HG02970 (cell line): ENCODE results near the gene ASMTL.
"Not testable (repeated sequence)": the region's sequence is repeated elsewhere in the genome, so short reads cannot be mapped to it uniquely, and the experiment has no call there.

ENCODE experiments used
- ATAC-seq: cut with Tn5 transposase; IDR thresholded peaks from one replicate; pipeline ENCODE4 v1.9.1; 2021; ENCODE audit warnings: mild to moderate bottlenecking, moderate library complexity, moderate number of reproducible peaks; ENCODE audit not compliant: unreplicated experiment, low FRiP score

Gene ASMTL

DNA sequence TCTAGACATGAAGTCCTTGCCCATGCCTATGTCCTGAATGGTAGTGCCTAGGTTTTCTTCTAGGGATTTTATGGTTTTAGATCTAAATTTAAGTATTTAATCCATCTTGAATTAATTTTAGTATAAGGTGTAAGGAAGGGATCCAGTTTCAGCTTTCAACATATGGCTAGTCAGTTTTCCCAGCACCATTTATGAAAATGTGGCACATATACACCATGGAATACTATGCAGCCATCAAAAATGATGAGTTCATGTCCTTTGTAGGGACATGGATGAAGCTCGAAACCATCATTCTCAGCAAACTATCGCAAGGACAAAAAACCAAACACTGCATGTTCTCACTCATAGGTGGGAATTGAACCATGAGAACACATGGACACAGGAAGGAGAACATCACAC, 29.8 kb upstream of the ASMTL start:
- ATAC-seq: not testable (repeated sequence)

DNA sequence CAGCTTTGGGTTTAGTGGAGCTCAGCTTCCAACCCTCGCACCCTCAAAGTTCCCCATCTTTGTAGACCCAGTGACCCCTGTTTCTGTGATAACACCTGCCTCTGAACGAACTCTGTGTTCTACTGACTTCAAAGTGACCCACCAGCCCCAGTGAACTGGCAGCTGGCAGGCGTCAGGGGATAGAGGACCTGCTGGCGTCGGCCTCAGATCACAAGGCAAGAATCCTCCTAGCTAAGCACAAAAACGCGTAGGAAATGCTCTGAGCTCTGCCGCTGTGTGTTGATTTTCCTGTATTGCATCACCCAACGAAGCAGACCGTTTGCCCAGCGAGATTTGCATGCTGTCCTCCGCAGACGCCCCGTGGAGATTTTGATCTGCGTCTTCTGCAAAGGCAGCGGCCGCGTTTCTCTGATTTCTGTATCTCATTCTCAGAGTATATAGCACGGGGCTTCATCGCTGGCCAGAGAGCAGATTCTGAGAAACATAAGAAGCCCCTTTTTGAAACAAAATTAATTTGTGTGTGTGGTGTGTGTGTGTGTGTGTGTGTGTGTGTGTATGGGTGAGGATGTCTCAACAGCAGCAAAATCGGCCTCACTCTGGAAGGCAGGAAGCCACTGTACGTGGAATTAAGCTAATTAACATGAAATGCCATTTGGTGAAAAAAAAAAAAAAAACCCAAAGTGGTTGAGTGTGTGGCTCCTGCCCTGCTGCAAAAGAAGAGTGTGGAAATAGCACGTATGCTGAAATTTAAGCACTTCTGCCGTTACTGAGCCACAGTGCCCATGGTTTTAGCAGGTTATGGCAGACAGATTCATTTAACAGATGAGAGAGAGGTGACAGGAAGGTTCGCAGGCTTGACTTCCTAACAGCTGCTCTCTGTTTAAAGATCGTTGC, 29.2 kb upstream of the ASMTL start:
- ATAC-seq: peak; percentile 48

DNA sequence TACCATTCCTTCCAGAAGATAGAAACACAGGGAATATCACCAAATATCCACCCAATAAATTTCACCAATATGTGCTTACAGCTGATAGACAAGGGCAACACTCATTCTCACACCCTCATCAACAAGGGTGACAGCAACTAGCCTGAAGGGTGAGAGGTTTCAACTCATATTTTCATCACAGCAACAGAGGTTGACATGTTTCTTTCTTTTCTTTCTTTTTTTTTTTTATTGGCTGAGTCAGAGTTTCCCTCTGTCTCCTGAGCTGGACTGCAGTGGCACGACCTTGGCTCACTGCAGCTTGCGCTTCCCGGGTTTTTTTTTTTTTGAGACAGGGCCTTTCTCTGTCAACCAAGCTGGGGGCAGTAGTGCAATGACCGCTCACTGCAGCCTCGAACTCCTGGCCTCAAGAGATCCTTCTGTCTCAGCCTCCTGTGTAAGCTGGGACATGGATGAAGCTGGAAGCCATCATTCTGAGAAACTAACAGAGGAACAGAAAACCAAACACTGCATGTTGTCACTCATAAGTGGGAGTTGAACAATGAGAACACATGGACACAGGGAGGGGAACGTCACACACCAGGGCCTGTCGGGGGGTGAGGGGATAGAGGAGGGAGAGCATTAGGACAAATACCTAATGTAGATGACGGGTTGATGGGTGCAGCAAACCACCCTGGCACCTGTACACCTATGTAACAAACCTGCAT, 27.5 kb upstream of the ASMTL start:
- no peak for ATAC-seq

DNA sequence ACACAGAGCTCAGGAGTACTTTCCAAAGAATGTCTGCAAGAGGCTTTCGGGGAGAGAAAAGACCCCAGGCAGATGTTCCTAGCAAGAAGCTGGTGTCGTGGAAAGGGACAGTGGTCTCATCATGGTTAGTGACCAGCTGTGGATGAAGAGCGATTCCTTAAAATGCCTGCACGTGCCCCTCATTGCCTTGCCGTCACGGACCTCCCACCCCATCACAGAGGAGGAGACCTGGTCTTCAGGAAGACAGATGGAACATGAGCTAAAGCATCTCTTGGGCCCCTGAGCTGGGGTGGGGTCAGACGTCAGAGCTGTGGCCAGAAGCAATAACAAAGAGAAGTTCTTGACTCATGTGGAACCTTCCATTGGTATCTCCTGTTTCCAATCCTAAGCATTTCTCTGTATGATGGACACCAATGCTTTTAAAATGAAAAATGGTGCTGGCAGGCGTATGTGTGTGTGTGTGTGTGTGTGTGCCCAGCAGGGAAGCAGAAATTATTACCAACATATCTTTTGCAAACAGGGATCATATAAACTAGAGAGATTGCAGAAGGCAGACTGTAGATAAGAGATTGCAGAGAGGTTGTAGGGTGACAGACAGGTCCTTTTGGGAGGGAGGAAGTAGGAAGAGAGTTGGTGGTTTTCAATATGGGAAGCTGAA, 25.2 kb upstream of the ASMTL start:
- ATAC-seq: no peak

DNA sequence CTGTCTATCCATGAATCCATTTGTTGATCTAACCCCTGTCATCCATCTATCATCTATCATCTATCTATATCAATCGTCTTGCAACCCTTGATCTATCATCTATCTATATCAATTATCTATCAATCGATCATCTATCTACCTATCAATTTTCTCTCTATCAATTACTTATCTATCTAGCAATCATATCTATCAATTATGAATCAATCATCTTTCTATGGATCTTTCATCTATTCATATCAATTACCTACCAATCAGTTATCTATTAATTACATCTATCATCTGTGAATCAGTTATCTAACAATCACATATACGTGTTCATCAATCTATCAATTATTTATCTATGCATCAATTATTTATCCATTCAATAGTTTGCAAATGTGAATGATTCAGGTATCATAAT, 24.5 kb upstream of the ASMTL start:
- no peak for ATAC-seq

DNA sequence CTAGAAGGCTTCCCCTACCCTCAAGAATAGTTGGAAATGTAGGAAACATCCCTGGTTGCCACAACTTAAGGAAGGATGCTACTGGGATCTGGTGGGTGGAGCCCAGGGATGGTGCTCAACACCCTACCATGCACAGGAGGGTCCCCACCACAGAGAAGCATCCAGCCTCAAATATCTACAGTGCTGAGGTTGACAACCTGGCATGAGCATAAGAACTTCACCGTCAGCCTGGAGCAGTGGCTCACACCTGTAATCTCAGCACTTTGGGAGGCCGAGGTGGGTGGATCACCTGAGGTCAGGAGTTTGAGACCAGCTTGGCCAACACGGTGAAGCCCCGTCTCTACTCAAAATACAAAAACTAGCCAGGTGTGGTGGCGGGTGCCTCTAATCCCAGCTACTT, 24.0 kb upstream of the ASMTL start:
- ATAC-seq: no peak

DNA sequence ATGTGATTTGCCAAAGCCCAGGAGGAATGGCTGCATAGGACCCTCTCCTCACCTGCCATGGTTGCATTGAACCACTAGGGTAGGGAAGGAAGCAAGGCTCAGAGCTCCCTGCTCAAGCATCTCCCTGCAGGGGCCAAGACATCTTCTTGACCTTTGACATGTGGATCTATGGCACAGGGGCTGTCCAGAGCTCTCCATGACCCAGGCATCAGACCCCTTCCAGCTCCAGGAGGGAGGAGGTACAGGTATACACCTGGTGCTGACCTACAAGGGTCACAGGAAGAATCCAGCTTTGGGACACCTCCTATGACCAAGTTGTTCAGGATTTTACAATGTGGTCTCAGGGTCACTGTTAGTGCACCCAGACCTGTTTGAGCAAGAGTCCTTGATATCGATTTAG, 23.2 kb upstream of the ASMTL start:
- no peak for ATAC-seq

DNA sequence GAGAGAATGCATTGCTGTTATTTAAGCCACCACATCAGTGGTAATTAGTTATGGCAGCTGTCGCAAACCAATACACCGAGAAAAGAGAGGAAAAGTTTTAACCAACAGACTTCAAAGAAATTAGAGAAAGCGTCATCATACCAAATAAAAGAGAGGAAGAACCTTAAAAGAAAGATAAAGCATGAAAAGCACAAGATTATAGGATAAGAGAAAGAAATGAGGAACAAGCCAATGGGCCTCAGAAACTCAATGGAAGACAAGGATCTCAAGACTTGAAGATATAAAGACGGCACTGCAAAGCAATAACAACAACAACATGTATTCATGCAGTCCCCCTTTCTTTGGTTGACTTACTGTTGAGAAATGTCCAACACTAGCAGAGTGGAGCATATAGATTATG, 22.8 kb upstream of the ASMTL start:
- ATAC-seq: no peak

DNA sequence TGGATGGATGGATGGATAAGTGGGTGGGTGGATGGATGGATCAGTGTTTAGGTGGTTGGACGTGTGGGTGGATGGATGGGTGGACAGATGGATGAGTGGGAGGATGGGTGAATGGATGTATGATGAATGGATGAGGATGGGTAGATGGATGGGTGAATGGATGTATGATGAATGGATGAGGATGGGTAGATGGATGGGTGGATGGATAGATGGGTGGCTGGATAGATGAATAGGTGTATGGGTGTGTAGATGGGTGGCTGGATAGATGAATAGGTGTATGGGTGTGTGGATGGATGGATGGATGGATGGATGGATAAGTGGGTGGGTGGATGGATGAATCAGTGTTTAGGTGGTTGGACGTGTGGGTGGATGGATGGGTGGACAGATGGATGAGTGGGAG, 21.9 kb upstream of the ASMTL start:
- ATAC-seq: not testable (repeated sequence)

DNA sequence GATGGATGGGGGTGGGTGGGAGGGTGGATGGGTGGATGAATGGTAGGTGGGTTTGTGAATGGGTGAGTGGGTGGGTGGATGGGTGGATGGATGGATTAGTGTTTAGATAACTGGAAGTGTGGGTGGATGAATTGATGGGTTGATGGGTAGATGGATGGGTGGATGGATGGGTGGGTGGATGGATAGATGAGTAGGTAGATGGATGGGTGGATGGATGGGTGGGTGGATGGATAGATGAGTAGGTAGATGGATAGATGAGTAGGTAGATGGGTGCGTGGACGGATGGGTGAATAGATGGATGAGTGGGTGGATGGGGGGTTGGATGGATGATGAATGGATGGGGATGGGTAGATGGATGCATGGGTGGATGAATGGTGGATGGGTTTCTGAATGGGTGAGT, 20.3 kb upstream of the ASMTL start:
- ATAC-seq: no peak

DNA sequence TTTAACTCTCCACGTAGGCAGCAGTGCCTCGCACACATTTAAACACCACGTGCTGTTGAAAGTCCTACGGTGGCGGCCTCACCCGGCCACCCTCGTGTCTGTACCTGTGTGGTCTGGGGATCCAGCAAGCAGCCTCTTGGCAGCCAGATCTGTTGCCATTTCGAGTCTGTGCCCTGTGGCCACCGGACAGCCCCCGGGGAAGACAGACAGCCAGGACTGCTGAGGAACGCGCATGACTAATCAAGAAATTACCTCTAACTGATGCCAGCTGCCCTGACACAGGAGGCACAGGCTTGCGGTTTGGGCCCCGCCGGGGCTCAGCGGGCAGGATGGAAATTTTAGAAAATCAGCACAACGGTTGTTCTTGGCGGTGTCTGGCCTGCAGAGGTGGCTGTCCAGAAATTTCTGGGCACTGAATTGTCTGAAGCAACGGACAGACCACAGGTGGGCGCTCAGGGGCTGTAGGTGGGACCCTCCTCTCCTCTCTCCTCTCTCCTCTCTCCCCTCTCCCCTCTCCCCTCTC, 15.6 kb upstream of the ASMTL start:
- peak; percentile 50 for ATAC-seq

DNA sequence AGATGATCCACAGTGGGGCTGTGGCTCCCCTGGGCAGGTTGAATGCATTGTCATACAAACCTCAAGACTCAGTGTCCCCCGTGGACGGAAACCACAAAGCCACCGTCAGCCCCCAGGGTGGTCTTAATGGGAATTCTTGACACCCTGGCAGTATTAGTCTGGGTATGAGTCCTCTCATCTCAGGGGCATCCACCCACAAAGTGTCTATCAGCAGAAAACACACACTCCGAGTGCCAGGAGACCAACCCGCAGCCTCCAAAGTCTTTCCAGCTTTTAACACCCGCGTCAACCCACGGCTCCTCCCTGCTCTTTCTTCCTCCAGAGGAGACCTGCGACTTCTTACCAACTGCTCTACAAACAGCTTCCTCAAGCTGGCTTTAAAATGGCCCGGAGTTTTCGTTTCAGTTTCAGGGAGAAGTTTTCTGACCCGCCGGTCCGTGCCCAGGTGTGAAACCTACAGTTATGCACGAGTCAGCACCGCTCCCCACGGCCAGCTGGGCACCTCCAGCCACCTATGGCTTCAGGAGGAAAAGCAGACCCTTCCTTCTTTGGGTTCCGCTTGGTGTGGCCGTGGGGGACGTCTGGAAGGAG, 14.4 kb upstream of the ASMTL start:
- peak; percentile 45 for ATAC-seq

DNA sequence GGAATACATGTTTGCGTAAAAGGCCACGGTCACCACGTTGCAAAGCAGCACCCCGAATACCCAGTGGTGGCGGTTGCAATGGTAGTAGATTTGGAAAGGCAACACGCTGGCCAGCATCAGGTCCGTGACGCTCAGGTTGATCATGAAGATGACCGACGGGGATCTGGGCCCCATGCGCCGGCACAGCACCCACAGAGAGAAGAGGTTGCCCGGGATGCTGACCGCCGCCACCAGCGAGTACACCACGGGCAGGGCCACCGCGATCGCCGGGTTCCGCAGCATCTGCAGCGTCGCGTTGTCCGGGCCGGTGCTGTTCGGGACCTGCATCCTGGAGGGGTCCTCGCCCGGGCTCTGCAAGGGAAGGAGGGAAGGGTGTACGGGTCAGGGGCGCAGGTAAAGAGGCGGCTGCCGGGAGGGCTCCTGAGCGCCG, 13.5 kb upstream of the ASMTL start:
- ATAC-seq: no peak

DNA sequence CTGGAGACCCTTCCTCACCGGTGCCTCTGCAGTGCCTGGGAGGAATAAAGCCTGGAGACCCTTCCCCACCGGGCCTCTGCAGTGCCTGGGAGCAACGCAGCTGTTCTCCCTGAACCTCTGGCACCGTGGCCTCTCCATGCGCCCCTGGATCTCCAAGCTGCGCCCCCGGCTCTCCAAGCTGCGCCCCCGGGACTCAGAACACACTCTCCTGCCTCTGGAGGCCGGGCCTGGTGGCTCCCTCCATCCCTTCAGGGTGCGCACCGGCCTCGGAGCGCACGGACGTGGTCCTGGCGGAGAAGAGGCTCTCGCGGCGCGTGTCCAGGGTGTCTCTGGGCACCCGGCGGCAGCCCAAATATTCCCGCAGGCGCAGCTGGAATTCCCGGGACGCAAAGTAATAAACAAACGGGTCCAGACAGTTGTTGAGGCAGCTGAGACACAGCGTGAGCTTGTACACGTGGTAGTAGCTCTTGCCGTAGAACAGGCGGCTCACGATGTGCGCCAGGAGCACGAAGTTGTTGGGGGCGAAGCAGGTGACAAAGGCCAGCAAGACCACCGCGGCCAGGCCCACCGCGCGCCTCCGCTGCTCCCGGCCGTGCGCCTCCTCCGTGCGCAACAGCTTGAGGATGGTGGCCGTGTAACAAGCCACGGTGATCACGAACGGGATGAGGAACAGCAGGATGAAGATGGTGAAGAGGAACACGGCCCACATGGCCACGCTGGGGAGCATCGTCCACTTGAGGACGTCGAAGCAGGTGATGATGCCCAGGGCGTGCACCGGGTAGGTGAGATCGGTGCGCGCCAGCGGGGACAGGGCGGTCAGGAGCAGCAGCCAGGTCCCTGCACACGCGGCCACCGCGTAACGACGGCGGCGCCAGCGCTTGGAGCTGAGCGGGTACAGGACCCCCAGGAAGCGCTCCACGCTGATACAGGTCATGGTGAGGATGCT, 12.8 kb upstream of the ASMTL start:
- no peak for ATAC-seq

DNA sequence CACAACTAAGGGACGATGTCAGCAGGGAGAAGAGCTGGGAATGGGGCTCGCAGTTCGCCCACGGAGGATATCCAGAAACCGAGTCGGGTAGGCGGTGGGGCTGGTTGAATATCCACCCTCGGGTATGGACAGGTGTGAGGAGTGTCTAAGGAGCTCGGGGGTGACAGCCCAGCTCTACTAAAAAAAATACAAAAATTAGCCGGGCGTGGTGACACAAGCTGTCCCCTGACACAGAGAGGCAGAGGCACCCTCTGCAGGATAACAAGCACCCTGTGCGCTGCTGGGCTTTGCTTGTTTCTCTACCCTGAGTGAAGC, 12.2 kb upstream of the ASMTL start:
- ATAC-seq: no peak

DNA sequence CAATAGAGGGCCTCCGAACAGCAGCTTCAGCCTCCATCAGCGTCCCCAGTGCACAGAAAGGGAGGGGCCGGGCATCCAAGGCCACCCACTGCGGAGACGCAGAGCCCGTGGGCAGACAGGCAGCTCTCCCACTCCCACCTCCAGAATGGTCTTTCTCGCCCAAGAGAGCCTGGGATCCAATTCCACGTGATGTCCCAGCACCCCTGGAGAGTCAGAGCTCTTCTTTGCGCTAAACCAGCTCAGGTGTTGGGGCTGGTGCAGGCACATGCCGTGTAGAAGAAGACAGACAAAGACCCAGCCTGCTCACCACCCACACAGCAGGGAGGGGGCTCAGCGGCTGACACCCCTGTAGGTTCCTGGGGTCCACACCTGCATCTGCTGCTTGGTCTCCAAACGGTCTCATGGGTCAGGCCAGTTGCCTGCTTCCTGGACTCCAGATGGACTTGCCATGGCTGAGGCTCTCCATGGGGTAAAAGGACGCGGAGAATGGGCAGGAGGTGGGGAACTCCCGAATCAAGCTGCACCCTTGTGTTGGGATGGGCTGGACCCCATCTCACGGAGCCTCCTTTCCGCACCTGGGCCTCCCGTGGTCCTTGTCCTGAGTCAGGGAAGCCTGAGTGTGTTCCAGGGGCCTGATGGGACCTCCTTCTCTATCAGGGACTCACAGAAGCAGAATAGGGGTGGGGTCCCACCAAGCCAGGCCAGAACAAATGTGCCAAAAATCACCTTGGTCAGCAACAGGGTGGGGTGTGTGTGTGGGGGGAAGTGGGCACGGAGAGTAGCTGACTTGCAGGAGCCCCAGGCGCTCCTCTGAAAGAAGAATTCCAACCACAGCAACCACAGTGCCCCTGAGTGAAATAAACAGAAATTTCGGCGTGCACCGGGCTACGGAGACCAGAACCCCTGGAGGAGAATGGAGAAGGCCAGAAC, 11.6 kb upstream of the ASMTL start:
- no peak for ATAC-seq

DNA sequence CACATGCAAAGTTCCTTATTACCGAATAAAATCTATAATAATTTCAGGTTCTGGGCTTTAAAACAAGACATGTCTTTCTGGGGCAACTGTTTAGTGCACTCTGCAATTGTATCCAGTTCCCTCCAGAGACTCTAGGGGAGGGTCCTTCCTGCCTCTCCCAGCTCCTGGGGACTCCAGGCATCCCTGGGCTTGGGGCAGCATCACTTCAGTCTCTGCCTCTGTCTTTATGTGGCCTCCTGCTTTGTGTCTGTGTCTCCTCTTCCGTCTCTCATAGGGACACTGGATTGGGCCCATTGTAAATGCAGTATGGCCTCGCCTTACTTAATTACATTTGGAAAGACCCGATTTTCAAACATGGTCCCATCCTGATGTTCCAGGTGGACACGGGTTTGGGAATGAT, 10.9 kb upstream of the ASMTL start:
- ATAC-seq: no peak

DNA sequence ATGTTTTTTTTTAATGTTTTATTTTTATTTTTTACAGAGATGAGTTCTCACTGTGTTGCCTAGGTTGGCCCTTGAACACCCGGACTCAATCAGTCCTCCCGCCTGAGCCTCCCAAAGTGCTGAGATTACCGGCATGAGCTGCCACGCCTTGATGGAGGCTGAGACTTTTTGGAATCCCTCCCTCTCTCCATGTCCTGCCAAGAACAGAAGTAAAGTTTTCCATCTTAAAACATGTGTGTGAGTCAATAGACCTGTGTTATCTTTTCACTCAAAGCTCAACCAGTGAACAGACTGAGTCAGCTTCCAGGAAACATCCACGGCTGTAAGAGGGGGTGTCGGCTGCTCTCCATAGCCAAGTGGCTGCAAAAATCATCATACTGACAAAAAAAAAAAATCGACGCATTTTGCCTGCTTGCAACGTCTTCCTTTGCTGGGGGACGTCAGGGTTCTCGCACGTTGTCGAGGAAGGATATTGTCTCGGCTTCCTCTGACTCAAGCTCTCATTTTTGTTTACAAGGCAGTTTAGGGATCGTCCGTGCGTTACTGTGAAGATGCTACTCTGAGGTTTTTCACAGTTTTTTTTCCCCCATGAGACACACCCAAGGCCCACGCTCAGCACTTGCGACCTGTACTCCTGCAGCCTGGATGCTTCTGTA, 10.0 kb upstream of the ASMTL start:
- ATAC-seq: no peak
